ENCODE results near the gene KIF20A.
"Not testable (repeated sequence)": the region's sequence is repeated elsewhere in the genome, so short reads cannot be mapped to it uniquely, and the experiment has no call there.

Gene KIF20A

DNA sequence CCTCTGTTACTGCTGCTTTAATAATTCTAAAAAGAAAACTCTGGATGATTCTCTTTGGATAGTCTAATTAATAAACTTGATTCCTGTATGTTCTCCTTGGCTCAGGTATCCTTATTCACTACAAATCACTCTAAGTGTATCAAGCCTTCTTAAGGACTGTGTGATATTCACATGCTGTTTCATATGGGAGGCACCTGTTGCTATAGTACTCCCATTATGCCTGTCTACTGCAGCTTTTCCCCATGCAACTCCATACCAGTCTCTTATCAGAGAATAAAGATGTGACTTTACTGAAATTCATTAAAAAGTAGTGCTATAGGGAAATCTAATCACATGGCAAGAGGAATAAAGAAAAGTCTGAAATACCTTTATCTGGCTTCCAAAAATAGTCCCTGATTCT lies 15.2 kb upstream of the KIF20A start:
- Mint-ChIP-seq H3K4me3 (no peak overlapping the region), H3K36me3 (peaks cover 63% of the 10 kb centered on the region), H3K9me3 (no peaks in the 10 kb centered on the region), H3K27me3 (no peaks in the 10 kb centered on the region), H3K27ac (no peak overlapping the region), H3K4me1 (no peaks in the 10 kb centered on the region)
- DNase-seq (ENCODE audit: low spot score in 2 of 2), result no peak
- ATAC-seq (ENCODE audit: low read depth), result no peak

DNA sequence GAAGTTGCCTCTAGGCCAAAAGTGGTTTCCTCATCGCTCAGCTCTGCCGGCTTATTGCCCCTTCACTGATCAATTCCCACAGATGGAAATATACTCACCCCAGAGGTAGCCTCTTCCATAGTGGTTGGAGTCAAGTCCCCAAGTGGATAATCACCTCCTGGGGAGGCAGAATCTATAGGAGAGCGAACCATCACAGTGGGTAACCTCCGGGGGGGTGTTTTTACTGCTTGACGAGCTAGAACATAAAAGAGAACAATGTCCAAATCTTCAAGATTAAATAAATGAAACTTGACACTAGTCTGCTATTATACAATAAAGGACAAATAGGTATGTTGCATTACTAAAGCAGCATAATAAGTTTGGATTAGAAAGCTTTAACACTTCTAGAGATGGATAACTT lies 9.8 kb upstream of the KIF20A start:
- no peaks in the 10 kb centered on the region for H3K27me3 Mint-ChIP-seq
- no peak for ATAC-seq (ENCODE audit: low read depth)
- peaks cover 4% of the 10 kb centered on the region for H3K4me1 Mint-ChIP-seq
- no peak overlapping the region for H3K4me3 Mint-ChIP-seq
- H3K27ac Mint-ChIP-seq, result no peak overlapping the region
- no peaks in the 10 kb centered on the region for H3K9me3 Mint-ChIP-seq
- H3K36me3 Mint-ChIP-seq, result peaks cover 55% of the 10 kb centered on the region
- no peak for DNase-seq (ENCODE audit: low spot score in 2 of 2)

DNA sequence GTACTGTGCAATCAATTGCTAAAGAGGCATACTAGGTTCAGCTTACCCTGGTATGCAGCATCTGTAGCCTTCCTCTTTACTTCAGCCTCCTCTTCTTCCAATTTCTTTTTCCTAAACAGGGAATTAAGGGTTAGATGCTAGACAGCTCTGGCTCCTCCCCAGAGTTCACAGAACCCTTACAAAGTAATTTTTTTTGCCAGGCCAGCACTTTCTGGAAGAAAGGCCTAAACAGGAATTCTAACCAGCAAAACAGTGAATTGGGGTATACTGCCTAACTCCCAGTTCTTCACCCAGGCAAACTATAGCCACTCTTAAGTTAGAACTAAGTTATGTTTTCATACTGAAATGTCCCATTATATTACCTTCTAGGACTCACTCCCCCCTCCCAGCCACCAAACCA lies 8.6 kb upstream of the KIF20A start:
- ATAC-seq (ENCODE audit: low read depth), result no peak
- peaks cover 47% of the 10 kb centered on the region for H3K36me3 Mint-ChIP-seq

GRCh38 chr5:138177941-138178515 lies 884 bp upstream of the KIF20A start:
- Mint-ChIP-seq H3K4me1 (peaks cover 12% of the 10 kb centered on the region), H3K36me3 (peaks cover 9% of the 10 kb centered on the region), H3K27me3 (no peaks in the 10 kb centered on the region), H3K9me3 (no peaks in the 10 kb centered on the region), H3K4me3 (no peak overlapping the region), H3K27ac (no peak overlapping the region)
- DNase-seq (ENCODE audit: low spot score in 2 of 2) (no peak), ATAC-seq (ENCODE audit: low read depth) (peak; percentile 16)

More for the DNA sequence above, 8.6 kb upstream of the KIF20A start:
- no peaks in the 10 kb centered on the region for H3K27me3 Mint-ChIP-seq
- peaks cover 4% of the 10 kb centered on the region for H3K4me1 Mint-ChIP-seq
- no peak overlapping the region for H3K4me3 Mint-ChIP-seq
- no peak for DNase-seq (ENCODE audit: low spot score in 2 of 2)
- H3K9me3 Mint-ChIP-seq, result no peaks in the 10 kb centered on the region
- no peak overlapping the region for H3K27ac Mint-ChIP-seq

DNA sequence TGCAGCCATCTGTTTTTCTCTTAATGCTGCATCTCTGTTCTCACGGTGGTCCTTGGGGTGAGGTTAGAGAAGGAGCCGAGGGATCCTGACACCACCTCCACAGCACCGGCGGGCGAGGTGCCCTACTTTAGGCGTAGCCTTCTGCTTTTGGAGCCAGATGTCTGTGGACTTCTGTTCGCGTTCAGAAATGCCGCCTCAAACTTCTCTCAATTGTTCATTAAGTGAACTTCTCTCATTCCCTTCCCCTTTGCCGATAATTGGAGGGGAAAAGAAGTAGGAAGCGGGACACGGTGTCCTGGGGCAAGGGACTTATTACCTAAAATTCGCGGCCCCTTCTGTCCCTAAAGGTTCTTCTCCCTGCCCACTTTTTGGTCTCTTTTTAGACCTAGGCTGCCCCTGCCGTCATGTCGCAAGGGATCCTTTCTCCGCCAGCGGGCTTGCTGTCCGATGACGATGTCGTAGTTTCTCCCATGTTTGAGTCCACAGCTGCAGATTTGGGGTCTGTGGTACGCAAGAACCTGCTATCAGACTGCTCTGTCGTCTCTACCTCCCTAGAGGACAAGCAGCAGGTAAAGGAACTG lies 455 bp downstream of the KIF20A start:
- no peak for ATAC-seq (ENCODE audit: low read depth)
- H3K4me3 Mint-ChIP-seq, result no peak overlapping the region
- peak in 1 of 2 donors; percentile 13 for DNase-seq (ENCODE audit: low spot score in 2 of 2)
- H3K27ac Mint-ChIP-seq, result no peak overlapping the region
- no peaks in the 10 kb centered on the region for H3K27me3 Mint-ChIP-seq
- H3K9me3 Mint-ChIP-seq, result no peaks in the 10 kb centered on the region
- peaks cover 4% of the 10 kb centered on the region for H3K36me3 Mint-ChIP-seq
- H3K4me1 Mint-ChIP-seq, result peaks cover 8% of the 10 kb centered on the region

DNA sequence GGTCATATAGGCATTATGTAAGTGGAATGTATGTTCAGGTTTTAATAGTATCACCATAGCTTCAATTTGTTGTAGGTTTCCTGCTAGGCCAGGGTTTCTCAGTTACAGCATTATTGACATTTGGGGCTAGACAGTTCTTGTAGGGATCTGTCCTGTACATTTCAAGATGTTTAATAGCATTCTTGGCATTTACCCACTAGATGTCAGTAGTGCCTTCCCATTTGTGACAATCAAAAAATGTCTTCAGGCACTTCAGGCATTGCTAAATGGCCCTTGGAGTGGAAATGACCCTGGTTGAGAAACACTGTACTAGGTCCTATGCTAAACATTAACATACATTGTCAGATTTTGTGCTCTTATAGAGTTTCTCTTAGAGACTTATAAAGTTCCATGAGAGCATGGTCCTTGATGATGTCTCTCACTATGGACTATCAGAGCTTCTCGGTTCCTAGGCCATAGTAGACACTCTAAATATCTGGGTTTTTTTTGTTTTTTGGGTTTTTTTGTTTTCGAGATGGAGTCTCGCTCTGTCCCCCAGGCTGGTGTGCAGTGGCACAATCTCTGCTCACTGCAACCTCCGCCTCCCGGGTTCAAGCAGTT lies 1.4 kb downstream of the KIF20A start:
- Mint-ChIP-seq H3K27me3 (no peaks in the 10 kb centered on the region), H3K27ac (no peak overlapping the region)
- ATAC-seq (ENCODE audit: low read depth), result no peak

GRCh38 chr5:138180841-138181240 lies 1.9 kb downstream of the KIF20A start:
- DNase-seq (ENCODE audit: low spot score in 2 of 2), result no peak
- Mint-ChIP-seq H3K27me3 (no peaks in the 10 kb centered on the region), H3K4me3 (no peak overlapping the region), H3K36me3 (peaks cover 4% of the 10 kb centered on the region), H3K4me1 (peaks cover 8% of the 10 kb centered on the region), H3K27ac (no peak overlapping the region), H3K9me3 (no peaks in the 10 kb centered on the region)
- ATAC-seq (ENCODE audit: low read depth), result no peak

More for the DNA sequence above, 1.4 kb downstream of the KIF20A start:
- H3K36me3 Mint-ChIP-seq, result peaks cover 4% of the 10 kb centered on the region
- H3K4me1 Mint-ChIP-seq, result peaks cover 8% of the 10 kb centered on the region
- DNase-seq (ENCODE audit: low spot score in 2 of 2), result peak in 1 of 2 donors; percentile 13
- H3K4me3 Mint-ChIP-seq, result peak overlapping the region; percentile 44
- no peaks in the 10 kb centered on the region for H3K9me3 Mint-ChIP-seq

DNA sequence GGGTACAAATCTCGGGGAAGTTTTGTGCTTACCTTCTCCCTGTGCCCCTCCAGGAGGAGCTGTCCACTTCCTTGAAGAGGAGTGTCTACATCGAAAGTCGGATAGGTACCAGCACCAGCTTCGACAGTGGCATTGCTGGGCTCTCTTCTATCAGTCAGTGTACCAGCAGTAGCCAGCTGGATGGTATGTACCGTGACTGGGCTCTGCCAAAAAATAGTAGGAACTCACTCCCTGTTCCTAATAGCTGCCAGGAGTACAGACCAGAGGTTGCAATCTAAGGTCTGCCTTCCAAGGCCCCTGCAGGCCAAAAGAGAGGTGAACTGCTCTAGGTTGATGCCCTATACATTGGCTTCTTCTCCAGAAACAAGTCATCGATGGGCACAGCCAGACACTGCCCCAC lies 3.9 kb downstream of the KIF20A start:
- peaks cover 5% of the 10 kb centered on the region for H3K36me3 Mint-ChIP-seq
- ATAC-seq (ENCODE audit: low read depth), result no peak

DNA sequence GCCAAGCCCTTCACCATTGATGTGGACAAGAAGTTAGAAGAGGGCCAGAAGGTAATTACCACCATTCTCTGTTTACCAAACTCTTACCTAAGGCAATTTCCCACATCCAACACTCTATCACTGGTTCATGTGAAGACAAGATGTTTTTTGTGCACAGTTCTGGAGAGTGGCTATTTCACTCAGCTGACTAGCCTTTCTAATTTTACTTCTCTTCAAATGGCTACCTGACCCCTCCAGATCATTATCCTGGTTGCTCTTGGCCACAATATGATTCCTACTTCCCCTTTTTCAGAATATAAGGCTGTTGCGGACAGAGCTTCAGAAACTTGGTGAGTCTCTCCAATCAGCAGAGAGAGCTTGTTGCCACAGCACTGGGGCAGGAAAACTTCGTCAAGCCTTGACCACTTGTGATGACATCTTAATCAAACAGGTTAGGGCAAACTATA lies 7.1 kb downstream of the KIF20A start:
- ATAC-seq (ENCODE audit: low read depth) (no peak), DNase-seq (ENCODE audit: low spot score in 2 of 2) (no peak)
- Mint-ChIP-seq H3K4me1 (no peaks in the 10 kb centered on the region), H3K4me3 (no peak overlapping the region), H3K9me3 (no peaks in the 10 kb centered on the region), H3K27ac (peak overlapping the region; percentile 3), H3K36me3 (peaks cover 14% of the 10 kb centered on the region), H3K27me3 (no peaks in the 10 kb centered on the region)

More for the DNA sequence above, 3.9 kb downstream of the KIF20A start:
- H3K27ac Mint-ChIP-seq, result no peak overlapping the region
- H3K4me3 Mint-ChIP-seq, result no peak overlapping the region
- no peak for DNase-seq (ENCODE audit: low spot score in 2 of 2)
- H3K9me3 Mint-ChIP-seq, result no peaks in the 10 kb centered on the region
- peaks cover 5% of the 10 kb centered on the region for H3K4me1 Mint-ChIP-seq
- H3K27me3 Mint-ChIP-seq, result no peaks in the 10 kb centered on the region

GRCh38 chr5:138188626-138189025 lies 9.7 kb downstream of the KIF20A start:
- no peak for DNase-seq (ENCODE audit: low spot score in 2 of 2)
- Mint-ChIP-seq H3K36me3 (peaks cover 23% of the 10 kb centered on the region), H3K27ac (no peak overlapping the region), H3K27me3 (no peaks in the 10 kb centered on the region), H3K4me3 (no peak overlapping the region), H3K4me1 (no peaks in the 10 kb centered on the region), H3K9me3 (no peaks in the 10 kb centered on the region)
- ATAC-seq (ENCODE audit: low read depth), result no peak

- H3K4me1 Mint-ChIP-seq, result peaks cover 3% of the 10 kb centered on the region
- no peak for ATAC-seq (ENCODE audit: low read depth)
- no peak overlapping the region for H3K4me3 Mint-ChIP-seq
- no peak for DNase-seq (ENCODE audit: low spot score in 2 of 2)
- no peaks in the 10 kb centered on the region for H3K27me3 Mint-ChIP-seq
- H3K9me3 Mint-ChIP-seq, result peaks cover 2% of the 10 kb centered on the region
- H3K36me3 Mint-ChIP-seq, result peaks cover 31% of the 10 kb centered on the region
- H3K27ac Mint-ChIP-seq, result no peak overlapping the region
These were observed 13.9 kb downstream of the KIF20A start for GRCh38 chr5:138192826-138193225.

DNA sequence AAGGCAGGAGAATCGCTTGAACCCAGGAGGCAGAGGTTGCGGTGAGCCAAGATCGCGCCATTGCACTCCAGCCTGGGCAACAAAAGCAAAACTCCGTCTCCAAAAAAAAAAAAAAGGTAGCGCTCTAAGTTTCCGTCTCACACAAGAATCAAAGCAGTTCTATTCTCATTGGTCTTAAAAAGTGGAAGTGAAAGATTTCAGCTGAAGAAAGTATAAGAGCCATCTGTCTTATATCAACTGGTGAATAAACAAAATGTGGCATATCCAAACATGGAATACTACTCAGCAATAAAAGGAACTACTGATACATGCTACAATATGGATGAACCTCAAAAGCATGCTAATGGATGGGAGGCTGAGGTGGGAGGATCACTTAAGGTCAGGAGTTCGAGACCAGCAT lies 14.9 kb downstream of the KIF20A start:
- H3K9me3 Mint-ChIP-seq; H3K27me3 Mint-ChIP-seq; H3K4me1 Mint-ChIP-seq; DNase-seq (ENCODE audit: low spot score in 2 of 2); H3K4me3 Mint-ChIP-seq; H3K27ac Mint-ChIP-seq: not testable (repeated sequence)
- peaks cover 29% of the 10 kb centered on the region for H3K36me3 Mint-ChIP-seq
- peak; percentile 55 for ATAC-seq (ENCODE audit: low read depth)

DNA sequence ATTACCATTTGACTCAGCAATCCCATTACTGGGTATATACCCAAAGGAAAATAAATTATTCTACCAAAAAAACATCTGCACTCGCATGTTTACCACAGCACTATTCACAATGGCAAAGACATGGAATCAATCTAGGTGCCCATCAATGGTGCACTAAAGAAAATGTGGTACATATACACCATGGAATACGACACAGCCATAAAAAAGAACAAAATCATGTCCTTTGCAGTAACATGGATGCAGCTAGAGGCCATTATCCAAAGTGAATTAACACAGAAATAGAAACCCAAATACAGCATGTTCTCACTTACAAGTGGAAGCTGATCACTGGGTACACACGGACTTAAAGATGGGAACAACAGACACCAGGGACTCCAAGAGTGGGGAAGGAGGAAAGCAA lies 32.1 kb downstream of the KIF20A start:
- H3K27me3 Mint-ChIP-seq, result no peaks in the 10 kb centered on the region
- H3K36me3 Mint-ChIP-seq, result peaks cover 7% of the 10 kb centered on the region
- ATAC-seq (ENCODE audit: low read depth) (no peak), DNase-seq (ENCODE audit: low spot score in 2 of 2) (no peak)
- peaks cover 16% of the 10 kb centered on the region for H3K4me1 Mint-ChIP-seq
- H3K27ac Mint-ChIP-seq, result no peak overlapping the region
- peak overlapping the region; percentile 18 for H3K4me3 Mint-ChIP-seq
- H3K9me3 Mint-ChIP-seq, result peaks cover 1% of the 10 kb centered on the region

- Mint-ChIP-seq H3K4me1 (peaks cover 16% of the 10 kb centered on the region), H3K4me3 (peak overlapping the region; percentile 98), H3K36me3 (peaks cover 7% of the 10 kb centered on the region), H3K27me3 (no peaks in the 10 kb centered on the region), H3K9me3 (peaks cover 1% of the 10 kb centered on the region), H3K27ac (peak overlapping the region; percentile 99)
- DNase-seq (ENCODE audit: low spot score in 2 of 2) (no peak), ATAC-seq (ENCODE audit: low read depth) (peak; percentile 12)
These were observed 33.9 kb downstream of the KIF20A start for GRCh38 chr5:138212828-138213160.

Measured in memory B cell (primary cell).